ENCODE results near the gene ISX.

ISX gene

DNA sequence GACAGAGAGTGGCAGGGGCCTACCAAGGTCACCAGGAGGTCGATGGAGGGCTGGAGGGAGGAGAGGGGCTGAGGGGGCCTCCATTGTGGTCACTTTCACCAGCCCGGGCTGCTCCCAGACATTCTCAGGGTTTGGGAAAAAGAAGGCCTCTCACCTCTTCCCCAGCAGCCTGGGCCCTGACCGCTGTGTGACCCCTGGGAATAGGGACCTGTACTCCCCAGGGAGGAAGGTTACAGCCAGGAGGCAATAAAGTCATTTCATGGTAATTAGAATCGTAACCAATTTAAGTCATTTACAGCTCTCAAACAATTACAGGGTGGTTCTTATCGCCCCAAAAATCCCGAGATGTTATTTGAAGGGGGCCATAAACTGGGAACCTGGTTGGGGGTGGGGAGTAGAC is 37.8 kb downstream of the ISX start:
- TF ChIP-seq, protein P1, sequence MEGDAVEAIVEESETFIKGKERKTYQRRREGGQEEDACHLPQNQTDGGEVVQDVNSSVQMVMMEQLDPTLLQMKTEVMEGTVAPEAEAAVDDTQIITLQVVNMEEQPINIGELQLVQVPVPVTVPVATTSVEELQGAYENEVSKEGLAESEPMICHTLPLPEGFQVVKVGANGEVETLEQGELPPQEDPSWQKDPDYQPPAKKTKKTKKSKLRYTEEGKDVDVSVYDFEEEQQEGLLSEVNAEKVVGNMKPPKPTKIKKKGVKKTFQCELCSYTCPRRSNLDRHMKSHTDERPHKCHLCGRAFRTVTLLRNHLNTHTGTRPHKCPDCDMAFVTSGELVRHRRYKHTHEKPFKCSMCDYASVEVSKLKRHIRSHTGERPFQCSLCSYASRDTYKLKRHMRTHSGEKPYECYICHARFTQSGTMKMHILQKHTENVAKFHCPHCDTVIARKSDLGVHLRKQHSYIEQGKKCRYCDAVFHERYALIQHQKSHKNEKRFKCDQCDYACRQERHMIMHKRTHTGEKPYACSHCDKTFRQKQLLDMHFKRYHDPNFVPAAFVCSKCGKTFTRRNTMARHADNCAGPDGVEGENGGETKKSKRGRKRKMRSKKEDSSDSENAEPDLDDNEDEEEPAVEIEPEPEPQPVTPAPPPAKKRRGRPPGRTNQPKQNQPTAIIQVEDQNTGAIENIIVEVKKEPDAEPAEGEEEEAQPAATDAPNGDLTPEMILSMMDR (IDR thresholded peaks at IDR 0.05; ENCODE audit: control insufficient read depth, extremely low read depth, insufficient read depth) = no peak
- no peak for DNase-seq (ENCODE audit: low read depth)
- H3K4me3 ChIP-seq (ENCODE audit: low read depth, low read length) = no peak overlapping the region

DNA sequence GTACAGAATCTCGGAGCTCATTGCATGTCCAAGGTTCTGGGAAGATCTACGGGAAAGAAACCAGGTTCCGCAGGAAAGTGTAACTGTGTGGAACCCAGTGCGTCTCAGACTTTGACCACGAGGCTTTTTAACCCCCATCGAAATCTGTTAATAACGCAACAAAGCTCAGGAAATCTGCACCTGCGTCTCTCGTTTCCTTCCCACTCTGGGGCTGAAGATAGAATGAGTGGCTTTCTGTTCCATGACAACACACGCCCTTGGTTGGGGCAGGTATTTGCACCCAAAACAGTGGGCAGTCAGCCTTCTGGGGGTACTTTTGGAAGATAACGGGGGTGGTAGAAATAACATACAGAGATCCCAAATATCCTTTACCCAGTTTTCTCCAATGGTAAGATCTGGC is 38.5 kb downstream of the ISX start:
- no peak overlapping the region for H3K4me3 ChIP-seq (ENCODE audit: low read depth, low read length)
- DNase-seq (ENCODE audit: low read depth) = no peak
- TF ChIP-seq, protein P1 (IDR thresholded peaks at IDR 0.05; ENCODE audit: control insufficient read depth, extremely low read depth, insufficient read depth) = no peak

DNA sequence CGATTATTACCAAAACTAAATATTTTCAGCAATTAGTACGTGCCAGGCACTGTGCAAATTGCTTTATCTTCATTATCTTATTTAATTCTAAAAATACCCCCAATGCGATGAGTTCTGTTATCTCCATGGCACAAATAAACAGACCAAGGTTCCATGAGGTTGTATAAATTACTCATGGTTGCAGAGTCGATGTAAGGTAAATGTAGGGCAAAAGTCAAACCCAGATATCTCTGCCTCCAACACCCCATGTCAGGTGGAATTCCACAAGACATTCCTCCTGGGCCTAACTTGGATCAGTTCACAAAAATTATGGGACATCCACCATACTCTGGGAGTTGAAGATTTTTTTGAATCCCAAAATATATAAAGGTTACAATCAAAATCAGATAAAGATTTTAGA is 43.7 kb downstream of the ISX start:
- TF ChIP-seq, protein P1 (IDR thresholded peaks at IDR 0.05; ENCODE audit: control insufficient read depth, extremely low read depth, insufficient read depth) = no peak
- H3K4me3 ChIP-seq (ENCODE audit: low read depth, low read length) = no peak overlapping the region

DNA sequence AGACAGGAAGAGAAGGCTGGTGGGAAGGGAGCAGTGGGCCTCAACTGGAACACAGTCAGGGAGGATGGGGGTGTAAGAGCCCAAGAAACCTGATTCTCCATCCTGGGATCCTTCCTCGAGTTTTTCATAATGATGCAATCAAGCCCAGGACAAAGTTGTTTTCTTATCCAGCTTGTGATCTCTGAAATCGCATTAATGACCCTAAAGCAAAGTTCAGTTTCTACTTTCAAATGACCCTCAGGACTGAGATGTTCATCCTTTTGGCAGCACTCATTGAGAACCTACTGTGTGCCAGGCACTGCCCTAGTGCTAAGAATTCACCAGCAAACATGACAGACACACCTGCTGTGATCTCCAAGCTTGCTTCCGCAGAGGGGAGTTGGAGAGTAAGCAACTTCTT is 45.3 kb downstream of the ISX start:
- H3K4me3 ChIP-seq (ENCODE audit: low read depth, low read length) = no peak overlapping the region
- TF ChIP-seq, protein P1 (IDR thresholded peaks at IDR 0.05; ENCODE audit: control insufficient read depth, extremely low read depth, insufficient read depth) = no peak
- DNase-seq (ENCODE audit: low read depth) = no peak

More for the DNA sequence above, 43.7 kb downstream of the ISX start:
- no peak for DNase-seq (ENCODE audit: low read depth)

DNA sequence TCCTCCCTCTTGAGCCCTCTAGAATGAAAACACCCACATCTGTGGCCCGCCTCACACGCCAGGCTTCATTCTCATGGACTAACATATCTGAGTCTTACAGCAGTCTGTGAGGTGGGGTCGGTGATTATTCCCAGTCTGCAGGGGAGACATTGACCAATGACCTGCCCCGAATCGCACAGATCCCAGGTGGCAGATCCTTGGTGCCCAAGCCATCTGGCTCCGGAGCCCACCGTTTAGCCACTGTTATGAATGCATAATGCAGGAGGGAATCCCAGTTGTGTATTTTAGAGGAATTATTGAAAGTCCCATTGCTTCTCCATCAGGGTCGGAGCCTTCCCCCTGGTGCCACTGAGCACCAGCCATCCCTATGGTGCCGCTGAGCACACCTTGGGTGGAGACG is 47.4 kb downstream of the ISX start:
- TF ChIP-seq, protein P1 (IDR thresholded peaks at IDR 0.05; ENCODE audit: control insufficient read depth, extremely low read depth, insufficient read depth) = no peak
- DNase-seq (ENCODE audit: low read depth) = no peak
- H3K4me3 ChIP-seq (ENCODE audit: low read depth, low read length) = no peak overlapping the region

DNA sequence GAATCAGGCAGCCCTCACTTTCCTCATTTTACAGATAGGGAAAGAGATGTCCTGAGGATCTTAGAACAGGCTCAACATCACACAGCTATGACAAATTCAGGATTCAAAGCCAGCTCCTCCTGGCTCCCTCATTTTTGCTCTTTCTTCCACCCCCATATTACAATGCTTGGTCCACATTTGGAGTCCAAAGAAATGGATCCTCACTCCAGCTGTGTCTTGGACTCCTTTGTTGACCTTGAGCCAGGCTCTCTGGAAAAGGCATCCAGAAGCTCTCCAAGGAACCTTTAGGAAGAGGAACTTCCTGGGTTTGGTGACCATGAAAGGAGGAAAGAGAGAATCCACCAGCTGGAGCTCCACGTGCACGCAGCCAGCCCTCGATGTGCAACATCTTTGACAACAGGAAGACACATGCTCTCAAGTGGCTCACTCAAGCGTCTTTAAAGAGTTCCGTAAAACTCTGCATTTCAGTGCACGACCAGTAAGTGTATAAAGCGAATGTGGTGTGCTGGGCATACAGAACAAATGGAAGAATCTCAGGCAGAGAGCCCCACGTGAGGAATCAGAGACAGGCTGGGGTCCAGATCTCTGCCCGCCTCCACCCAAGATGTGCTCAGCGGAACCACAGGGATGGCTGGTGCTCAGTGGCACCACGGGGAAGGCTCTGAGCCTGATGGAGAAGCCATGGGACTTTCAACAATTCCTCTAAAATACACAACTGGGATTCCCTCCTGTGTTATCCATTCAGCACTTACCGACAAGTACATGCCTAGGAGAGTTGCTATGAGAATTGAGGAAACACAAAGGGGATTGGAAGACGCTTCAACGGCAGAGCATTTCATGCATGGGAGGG is 48.4 kb downstream of the ISX start:
- H3K4me3 ChIP-seq (ENCODE audit: low read depth, low read length) = no peak overlapping the region
- no peak for DNase-seq (ENCODE audit: low read depth)
- TF ChIP-seq, protein P1 (IDR thresholded peaks at IDR 0.05; ENCODE audit: control insufficient read depth, extremely low read depth, insufficient read depth) = no peak

DNA sequence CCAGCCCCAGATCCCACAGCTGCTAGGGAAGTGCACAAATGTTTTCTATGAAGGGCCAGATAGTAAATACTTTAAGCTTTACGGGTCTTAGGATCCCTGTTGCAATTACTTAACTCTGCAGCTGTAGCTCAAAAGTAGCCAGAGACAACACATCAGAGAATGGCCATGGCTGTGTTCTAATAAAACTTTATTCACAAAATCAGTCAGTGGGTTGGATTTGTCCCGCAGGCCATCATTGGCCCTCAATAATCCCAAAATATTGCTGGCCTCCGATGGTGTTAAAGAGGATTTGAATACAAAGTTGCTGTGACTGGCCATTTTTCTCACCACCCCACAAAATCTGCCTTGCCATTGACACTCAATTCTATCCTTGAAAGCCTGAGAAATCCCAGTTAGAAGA is 49.6 kb downstream of the ISX start:
- no peak overlapping the region for H3K4me3 ChIP-seq (ENCODE audit: low read depth, low read length)
- TF ChIP-seq, protein P1 (IDR thresholded peaks at IDR 0.05; ENCODE audit: control insufficient read depth, extremely low read depth, insufficient read depth) = no peak
- DNase-seq (ENCODE audit: low read depth) = no peak
